Measurements from ENCODE around the gene PRPH.
"Not testable (repeated sequence)": the region's sequence is repeated elsewhere in the genome, so short reads cannot be mapped to it uniquely, and the experiment has no call there.

PRPH gene

DNA sequence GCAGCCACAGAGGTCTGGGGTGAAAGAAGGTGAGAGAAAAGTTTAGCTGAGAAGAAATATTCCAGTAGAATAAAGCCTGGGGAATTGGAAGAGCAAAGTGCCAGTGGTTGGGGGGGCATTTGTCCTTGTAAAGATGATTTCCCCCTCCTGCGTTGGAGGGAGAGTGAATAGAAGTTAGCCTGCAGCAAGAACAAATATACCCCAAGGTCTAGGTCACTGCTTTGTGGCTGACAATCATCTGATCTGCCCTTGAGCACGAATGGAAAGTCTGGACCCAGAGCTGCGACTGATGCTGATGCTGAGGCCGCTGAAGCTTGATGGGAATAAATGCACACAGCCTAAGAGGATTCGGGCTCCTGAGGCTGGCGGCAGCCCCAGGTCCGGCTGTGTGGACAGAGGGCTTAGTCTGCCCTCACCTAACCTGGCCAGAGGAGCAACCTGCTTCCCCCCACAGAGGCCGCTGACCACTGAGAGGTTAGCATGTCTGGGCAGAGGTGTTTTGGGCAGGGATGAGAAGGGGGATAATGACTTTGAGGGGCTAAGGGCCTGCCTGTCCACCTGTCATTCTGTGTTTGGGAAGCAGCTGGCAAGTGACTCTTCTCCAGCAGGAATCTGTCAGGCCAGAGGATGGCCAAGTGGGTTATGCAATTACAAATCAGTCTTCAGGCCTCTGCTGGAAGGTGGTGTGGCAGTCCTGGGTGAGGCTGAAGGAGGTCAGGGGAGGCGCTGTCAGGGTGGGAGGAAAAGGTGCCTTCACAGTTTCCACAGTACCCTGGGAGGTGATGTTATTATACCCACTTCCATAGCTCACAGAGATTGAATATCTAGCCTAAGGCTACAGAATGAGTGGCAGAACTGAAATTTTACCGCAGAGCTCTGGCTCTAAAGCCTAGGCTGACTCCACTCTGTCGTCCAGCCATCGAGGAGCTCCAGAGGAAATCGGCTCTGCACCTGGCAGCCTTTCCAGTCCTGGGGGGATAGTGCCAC, 18.4 kb upstream of the PRPH start:
- no peak for DNase-seq

DNA sequence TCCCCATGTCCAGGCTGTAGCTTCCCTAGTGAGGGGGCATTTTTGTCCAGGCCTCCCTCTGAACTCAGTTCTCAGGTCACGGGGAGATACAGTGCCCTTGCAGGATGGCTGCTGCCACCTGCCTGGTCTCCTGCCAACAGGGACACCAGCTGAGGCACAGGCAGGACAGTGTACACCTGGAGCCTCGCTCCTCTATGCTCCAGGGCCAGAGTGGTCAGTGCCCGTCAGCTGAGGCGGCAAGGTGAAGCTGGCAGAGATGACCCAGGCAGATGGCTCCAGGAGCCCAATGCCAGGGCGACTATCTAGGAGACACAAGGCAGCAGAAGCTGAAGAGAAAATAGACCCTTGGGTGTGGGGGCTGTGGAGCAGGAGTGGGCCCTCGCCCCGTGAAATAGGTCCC, 17.5 kb upstream of the PRPH start:
- no peak for DNase-seq

DNA sequence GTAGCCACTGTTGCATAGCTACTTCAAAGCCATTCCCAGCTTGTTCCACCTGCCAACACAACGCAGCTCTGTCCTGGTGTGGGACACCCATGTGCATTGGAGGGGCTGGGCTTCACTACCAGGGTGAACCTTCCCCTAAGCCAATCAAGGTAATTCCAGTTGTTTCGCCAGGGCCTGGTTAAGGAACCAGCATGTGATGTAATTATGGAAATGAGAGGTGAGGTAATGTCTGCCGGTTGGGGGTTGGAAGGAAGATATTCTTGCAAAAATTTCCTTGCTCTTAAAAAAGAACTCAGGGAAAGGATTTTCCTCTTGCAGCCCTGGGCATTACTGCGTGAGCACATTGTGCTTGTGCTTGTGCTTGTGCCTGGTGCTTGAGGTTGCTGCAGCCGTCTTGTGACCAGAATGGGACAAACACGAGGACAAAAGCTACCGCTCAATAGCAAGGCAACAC, 15.2 kb upstream of the PRPH start:
- DNase-seq = no peak

DNA sequence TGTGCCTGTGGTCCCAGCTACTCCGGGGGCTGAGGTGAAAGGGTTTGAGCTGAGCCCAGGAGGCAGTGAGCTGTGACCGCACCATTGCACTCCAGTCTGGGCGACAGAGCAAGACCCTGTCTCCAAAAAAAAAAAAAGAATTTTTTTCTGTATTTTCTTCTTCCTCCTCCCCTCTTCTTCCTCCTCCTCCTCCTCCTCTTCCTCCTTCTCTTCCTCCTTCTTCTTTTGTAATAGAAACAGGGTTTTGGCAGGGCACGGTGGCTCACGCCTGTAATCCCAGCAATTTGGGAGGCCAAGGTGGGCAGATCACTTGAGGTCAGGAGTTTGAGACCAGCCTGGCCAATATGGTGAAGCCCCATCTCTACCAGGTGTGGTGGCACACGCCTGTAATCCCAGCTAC, 14.4 kb upstream of the PRPH start:
- DNase-seq = not testable (repeated sequence)

DNA sequence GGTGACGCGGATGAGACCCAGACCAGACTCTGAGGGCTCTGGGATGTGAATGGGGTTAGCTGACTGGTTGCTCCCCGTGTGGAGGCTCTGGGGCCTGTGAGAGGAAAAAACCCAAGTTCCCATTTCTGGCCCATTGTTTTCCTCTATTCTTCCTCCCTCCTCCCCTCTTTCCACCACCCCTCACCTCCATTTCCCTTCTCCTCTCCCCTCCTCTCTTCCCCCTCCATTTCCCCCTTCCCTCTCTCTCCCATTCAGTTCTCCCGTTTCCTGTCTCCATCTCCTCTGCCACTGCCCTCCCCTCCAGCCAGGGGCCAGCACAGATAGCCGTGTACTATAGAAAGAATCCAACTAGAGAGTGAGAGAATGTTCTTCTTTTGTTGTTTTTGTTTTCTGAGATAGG, 12.6 kb upstream of the PRPH start:
- DNase-seq = no peak

- DNase-seq = not testable (repeated sequence)
Measured at GRCh38 chr12:49282740-49283375, 12.1 kb upstream of the PRPH start.

DNA sequence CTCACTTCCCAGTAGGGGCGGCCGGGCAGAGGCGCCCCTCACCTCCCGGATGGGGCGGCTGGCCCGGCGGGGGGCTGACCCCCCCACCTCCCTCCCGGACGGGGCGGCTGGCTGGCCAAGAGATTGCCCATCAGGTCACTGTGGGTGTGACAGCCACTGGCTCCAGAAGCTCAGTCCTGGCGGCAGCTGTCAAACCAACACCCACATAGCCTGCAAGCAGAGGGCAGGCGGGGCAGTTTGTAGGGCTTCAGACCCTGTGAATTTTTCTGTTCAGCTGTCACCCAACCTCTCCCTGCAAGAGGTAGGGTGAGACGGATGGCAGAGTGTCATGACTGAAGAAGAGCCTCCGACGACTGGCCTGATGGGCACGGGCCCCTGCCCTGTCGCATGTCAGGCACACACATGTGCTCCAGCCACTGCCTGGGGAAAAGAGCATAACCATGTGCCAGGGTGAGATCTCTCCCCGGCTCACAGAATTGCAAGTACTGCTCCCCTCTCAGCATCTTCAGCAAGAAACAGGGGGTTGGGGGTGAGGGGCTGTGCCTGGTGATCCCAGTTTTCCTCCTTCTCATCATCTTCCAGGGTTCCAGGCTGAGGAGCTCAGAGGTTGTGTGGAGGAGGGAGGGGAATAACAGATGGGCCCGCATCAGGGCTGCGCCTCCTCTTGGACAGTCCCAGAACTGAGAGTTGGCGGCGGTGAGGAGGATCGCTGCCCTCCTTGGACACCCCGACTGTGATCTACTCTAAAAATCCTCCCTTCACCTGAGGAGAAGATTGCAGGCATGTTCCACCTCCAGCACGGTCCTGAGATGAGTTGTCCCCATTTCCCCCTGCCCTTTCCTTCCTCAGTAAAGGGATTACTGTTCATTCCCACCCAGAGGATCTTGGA, 11.2 kb upstream of the PRPH start:
- no peak for DNase-seq

- no peak for DNase-seq
Measured at GRCh38 chr12:49284672-49285071, 10.3 kb upstream of the PRPH start.

GRCh38 chr12:49287876-49288275, 7.1 kb upstream of the PRPH start:
- DNase-seq = no peak

DNA sequence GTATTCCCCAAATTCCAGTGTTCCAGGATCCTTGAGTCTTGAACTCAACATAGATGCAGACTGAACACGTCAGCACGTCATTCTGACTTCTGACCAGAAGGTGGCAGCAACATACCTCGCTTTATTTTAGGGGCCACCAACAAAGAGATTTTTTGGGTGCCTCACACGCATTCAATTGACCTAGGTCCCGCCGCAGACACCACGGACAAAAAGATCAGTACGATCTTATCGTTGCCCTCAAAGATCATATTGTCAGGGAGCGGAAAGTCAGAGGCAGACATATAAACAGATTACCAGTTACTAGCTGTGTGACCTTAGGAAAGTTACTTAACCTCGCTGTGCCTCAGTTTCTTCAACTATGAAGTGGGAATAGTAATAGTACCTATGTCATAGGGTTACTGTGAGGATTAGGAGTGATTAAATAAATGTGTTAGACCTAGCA, 6.5 kb upstream of the PRPH start:
- DNase-seq = peak; percentile 72

DNA sequence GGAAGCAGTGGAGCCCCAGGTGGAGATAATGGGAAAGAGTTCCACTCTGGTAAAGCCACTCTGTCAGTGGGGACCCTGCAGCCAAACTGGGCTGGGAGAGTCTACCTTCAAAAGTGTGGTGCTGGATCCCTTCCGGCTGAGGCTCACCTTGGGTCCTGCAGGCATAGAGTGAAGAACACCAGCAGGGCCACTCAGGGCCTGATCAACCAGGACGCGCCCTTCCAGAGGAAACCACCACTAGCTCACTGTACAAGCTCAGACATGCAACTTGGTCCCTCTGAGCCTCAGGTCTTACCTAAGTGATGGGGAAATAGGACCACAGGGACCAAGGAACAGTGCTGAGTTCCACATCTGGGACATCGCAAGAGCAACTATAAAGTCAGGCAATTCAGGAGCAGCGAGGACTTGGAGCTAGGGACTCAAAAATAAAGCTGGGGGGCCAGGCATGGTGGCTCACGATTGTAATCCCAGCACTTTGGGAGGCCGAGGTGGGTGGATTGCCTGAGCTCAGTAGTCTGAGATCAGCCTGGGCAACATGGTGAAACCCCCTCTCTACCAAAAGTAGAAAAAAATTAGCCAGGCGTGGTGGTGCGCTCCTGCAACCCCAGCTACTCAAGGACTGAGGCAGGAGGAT, 5.9 kb upstream of the PRPH start:
- no peak for DNase-seq

- no peak for DNase-seq
Measured at GRCh38 chr12:49292729-49293055, 2.3 kb upstream of the PRPH start.

GRCh38 chr12:49293056-49293956, 1.6 kb upstream of the PRPH start:
- DNase-seq = no peak

DNA sequence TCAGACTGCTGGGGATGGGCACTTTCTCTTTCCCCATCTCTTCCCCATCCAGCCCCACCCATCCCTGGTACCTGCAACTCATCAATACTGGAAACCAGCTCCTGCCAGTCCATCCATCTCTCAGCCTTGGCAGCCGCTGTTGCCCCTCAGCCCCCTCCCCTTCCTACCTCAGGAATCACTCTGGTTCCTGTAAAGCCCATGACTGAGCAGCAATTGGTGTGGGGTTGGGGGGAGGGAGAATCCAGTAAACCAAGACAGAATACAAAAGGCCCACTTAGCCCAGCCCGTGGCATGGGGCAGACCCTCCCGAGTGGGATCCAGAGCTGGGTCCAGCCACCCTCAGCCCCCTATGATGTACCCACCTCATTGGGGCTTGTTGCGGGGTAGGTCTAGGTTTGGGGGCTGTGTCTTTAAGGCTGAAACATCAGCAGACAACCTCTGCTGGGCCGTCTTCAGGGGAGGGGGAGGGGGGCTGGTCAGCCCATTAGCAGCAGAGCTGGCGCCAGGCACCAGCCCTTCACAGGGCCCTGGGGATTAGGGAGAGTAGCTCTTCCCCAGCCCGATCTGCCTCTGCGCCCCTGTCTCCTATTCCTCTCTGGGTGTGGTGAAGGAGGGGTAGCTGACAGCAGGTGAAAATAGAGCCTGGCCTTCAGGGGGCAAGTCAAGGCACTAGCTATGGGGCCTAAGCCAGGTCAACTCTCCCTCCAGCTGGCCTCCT, 702 bp upstream of the PRPH start:
- DNase-seq = no peak

DNA sequence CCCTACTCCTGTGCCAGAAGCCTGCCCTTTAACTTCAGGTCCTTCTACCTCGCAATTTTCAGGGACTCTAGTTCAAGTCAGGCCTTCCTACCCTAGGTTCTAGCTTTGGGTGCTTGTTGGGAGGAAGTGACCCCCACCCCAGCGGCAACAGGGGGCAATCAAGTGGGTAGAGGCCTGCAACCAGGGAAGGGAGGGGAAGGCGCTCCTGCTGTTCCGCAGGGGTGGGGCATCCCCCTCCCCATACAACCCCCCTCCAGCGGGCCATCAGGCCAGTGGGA, 204 bp upstream of the PRPH start:
- no peak for DNase-seq

DNA sequence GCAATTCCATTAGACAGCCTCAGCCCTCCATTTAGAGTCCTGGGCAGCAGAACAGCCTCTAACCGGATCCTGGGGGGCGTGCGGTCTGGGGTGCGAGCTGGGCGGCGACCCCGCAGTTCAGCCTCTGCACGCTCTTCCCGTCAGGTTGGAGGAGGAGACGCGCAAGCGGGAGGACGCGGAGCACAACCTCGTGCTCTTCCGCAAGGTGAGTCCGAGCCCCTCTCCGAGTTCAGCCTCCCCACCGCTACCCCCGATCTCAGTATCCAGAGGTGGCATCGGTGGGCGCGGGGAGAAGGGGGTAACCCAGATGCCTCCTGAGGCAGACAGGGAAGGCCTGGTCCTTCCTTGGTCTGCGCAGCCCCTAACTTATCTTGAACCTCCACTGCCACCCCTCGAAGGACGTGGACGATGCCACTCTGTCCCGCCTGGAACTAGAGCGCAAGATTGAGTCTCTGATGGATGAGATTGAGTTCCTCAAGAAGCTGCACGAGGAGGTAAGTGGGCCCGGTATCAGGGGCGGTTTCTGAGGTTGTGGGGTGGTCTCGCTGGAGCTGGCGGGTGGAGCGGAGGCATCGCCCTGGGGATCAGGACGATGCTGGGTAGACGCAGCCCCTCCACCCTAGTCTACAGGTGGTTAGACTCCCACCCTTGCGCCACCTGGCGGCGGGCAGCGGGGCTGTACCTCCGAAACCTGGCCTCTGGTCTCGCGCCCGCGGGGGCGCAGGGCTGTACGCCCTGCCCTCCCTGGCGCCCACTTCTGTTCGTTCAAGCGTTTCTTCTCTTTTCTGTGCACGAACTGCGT, 1.3 kb downstream of the PRPH start:
- peak; percentile 69 for DNase-seq

- DNase-seq = peak; percentile 20
Measured at GRCh38 chr12:49296836-49297694, 2.1 kb downstream of the PRPH start.

GRCh38 chr12:49297695-49298060, 2.7 kb downstream of the PRPH start:
- no peak for DNase-seq

GRCh38 chr12:49298160-49298559, 3.2 kb downstream of the PRPH start:
- DNase-seq = no peak
